HepG2 (cell line): ENCODE data around the gene GRM4.

ENCODE experiments used
- CBX1 ChIP-seq: IDR thresholded peaks from one replicate; pipeline ENCODE4 v1.6.1; 2016; ENCODE audit warnings: antibody characterized with exemption, low read depth
- CREB1 ChIP-seq, 2 experiments: fragments of 450-650 bp in 1 of 2; IDR thresholded peaks; 2 replicates each; pipeline ENCODE4 v1.6.1; 2016 to 2017; ENCODE audit warnings: control low read depth in 1 of 2, mild to moderate bottlenecking in 1 of 2, missing compliant biosample characterization in 1 of 2, missing genetic modification characterization in 1 of 2
- MTA3 ChIP-seq: sonication (generic); formaldehyde crosslinking; IDR thresholded peaks from 2 replicates; pipeline ENCODE4 v1.4.0; 2020; ENCODE audit warnings: missing genetic modification reagents
- POLR2A ChIP-seq, 2 experiments: IDR thresholded peaks; 2 replicates each; pipeline ENCODE4 v1.6.1; 2011; ENCODE audit warnings: low read depth in 2 of 2, low read length in 2 of 2, mild to moderate bottlenecking in 1 of 2, moderate library complexity in 1 of 2; ENCODE audit not compliant: insufficient read depth in 1 of 2
- PRDM4 ChIP-seq: sonication (generic); formaldehyde crosslinking; IDR thresholded peaks from 2 replicates; pipeline ENCODE4 v1.9.0; 2021; ENCODE audit warnings: missing genetic modification reagents, borderline replicate concordance
- SP2 ChIP-seq: sonication (generic); formaldehyde crosslinking; IDR thresholded peaks from 2 replicates; pipeline ENCODE4 v1.5.1; 2020; ENCODE audit warnings: mild to moderate bottlenecking, missing genetic modification reagents
- ZBTB33 ChIP-seq: sonication (generic); formaldehyde crosslinking; IDR thresholded peaks from 2 replicates; pipeline ENCODE4 v1.4.0; 2020; ENCODE audit warnings: missing genetic modification reagents
- ZFX ChIP-seq: sonication (generic); formaldehyde crosslinking; IDR thresholded peaks from 2 replicates; pipeline ENCODE4 v1.4.0; 2020; ENCODE audit warnings: mild to moderate bottlenecking, low read depth, missing genetic modification reagents, moderate library complexity
- ZNF224 ChIP-seq: sonication (generic); formaldehyde crosslinking; IDR thresholded peaks from 2 replicates; pipeline ENCODE4 v1.5.0; 2020; ENCODE audit warnings: mild to moderate bottlenecking, missing genetic modification reagents
- ZNF274 ChIP-seq: sonication (generic); formaldehyde crosslinking; IDR thresholded peaks from 2 replicates; pipeline ENCODE4 v1.5.1; 2020; ENCODE audit warnings: mild to moderate bottlenecking, missing genetic modification reagents
- TF ChIP-seq, protein P1 (sequence below): sonication (generic); formaldehyde crosslinking; IDR thresholded peaks from 2 replicates; pipeline ENCODE4 v1.5.0; 2020; ENCODE audit warnings: mild to moderate bottlenecking, missing genetic modification reagents, moderate library complexity
- TF ChIP-seq, protein P2 (sequence below): sonication (generic); formaldehyde crosslinking; IDR thresholded peaks from 2 replicates; pipeline ENCODE4 v1.4.0; 2020; ENCODE audit warnings: missing genetic modification reagents

GRCh38 chr6:33995309-33996119 is 150.4 kb downstream of the GRM4 start:
- no peak for TF ChIP-seq MTA3 (CRISPR knock-in tag)
- TF ChIP-seq ZNF274 (CRISPR knock-in tag), result no peak
- no peak for TF ChIP-seq CBX1
- TF ChIP-seq, protein P1, sequence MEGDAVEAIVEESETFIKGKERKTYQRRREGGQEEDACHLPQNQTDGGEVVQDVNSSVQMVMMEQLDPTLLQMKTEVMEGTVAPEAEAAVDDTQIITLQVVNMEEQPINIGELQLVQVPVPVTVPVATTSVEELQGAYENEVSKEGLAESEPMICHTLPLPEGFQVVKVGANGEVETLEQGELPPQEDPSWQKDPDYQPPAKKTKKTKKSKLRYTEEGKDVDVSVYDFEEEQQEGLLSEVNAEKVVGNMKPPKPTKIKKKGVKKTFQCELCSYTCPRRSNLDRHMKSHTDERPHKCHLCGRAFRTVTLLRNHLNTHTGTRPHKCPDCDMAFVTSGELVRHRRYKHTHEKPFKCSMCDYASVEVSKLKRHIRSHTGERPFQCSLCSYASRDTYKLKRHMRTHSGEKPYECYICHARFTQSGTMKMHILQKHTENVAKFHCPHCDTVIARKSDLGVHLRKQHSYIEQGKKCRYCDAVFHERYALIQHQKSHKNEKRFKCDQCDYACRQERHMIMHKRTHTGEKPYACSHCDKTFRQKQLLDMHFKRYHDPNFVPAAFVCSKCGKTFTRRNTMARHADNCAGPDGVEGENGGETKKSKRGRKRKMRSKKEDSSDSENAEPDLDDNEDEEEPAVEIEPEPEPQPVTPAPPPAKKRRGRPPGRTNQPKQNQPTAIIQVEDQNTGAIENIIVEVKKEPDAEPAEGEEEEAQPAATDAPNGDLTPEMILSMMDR (CRISPR knock-in tag), result no peak
- TF ChIP-seq ZBTB33 (CRISPR knock-in tag), result no peak
- TF ChIP-seq SP2 (CRISPR knock-in tag), result no peak
- TF ChIP-seq, protein P2, sequence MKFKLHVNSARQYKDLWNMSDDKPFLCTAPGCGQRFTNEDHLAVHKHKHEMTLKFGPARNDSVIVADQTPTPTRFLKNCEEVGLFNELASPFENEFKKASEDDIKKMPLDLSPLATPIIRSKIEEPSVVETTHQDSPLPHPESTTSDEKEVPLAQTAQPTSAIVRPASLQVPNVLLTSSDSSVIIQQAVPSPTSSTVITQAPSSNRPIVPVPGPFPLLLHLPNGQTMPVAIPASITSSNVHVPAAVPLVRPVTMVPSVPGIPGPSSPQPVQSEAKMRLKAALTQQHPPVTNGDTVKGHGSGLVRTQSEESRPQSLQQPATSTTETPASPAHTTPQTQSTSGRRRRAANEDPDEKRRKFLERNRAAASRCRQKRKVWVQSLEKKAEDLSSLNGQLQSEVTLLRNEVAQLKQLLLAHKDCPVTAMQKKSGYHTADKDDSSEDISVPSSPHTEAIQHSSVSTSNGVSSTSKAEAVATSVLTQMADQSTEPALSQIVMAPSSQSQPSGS (CRISPR knock-in tag), result no peak
- TF ChIP-seq POLR2A (IDR thresholded peaks at IDR 0.05; ENCODE audit: insufficient read depth in 1 of 2, low read depth in 2 of 2, low read length in 2 of 2), result no peak
- TF ChIP-seq ZNF224 (CRISPR knock-in tag), result no peak
- no peak for TF ChIP-seq ZFX (CRISPR knock-in tag)
- TF ChIP-seq PRDM4 (CRISPR knock-in tag), result no peak
- no peak for TF ChIP-seq CREB1 (IDR thresholded peaks at IDR 0.05)
- no peak for TF ChIP-seq CREB1 (CRISPR knock-in tag; IDR thresholded peaks at IDR 0.05)
